Measurements from ENCODE around the gene RFX7. TPM values are rescaled to one million over a fixed set of nuclear protein-coding genes. Genes with fewer than 3 reads are reported as not detected.

RFX7 gene
- total RNA-seq, 1 experiment from 2014 or later: 43.4 TPM

DNA sequence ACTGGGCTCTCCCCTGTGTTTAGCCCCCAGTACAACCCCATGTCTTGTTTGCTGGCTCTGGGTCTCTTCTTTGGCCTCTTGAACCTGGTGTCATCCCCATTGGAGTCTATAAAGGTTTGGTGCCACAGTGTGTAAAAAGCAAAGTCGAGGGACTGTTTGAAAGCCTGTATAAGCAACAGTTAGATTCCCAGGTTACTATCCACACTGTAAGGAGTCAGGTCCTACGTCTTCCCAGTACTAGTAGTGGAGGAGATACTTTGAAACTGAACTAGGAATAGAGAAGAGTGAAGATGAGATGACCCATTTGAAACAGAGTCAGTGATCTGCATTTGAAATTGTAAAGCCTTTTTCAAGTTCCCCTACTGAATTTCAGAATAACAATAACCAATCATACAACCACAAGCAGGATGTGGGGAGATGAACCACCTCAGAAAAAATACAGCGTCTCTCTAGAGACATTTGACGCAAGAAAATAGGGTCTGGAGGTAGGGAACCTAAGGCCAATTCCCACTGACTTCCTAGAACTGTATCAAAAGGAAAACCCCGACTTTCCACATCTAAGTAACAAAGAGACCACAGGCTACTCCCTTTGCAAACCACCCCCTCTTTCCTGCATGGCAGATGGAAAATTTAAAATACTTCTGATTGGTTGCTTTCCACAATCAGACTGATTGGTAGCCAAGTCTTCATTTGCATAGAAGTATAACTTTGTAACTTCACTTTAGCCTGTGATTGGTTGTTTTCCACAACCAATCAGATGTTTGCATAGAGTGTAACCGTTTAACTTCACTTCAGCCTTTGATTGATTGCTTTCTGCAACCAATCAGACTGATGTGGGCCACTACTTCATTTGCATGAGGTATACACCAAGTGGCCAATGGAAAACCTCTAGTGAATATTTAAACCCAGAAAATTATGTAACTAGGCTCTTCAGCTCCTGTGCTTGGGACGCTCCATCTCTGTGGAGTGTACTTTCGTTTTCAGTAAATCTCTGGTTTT lies 200.4 kb downstream of the RFX7 start:
- TF ChIP-seq, protein P1, sequence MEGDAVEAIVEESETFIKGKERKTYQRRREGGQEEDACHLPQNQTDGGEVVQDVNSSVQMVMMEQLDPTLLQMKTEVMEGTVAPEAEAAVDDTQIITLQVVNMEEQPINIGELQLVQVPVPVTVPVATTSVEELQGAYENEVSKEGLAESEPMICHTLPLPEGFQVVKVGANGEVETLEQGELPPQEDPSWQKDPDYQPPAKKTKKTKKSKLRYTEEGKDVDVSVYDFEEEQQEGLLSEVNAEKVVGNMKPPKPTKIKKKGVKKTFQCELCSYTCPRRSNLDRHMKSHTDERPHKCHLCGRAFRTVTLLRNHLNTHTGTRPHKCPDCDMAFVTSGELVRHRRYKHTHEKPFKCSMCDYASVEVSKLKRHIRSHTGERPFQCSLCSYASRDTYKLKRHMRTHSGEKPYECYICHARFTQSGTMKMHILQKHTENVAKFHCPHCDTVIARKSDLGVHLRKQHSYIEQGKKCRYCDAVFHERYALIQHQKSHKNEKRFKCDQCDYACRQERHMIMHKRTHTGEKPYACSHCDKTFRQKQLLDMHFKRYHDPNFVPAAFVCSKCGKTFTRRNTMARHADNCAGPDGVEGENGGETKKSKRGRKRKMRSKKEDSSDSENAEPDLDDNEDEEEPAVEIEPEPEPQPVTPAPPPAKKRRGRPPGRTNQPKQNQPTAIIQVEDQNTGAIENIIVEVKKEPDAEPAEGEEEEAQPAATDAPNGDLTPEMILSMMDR (conservative IDR thresholded peaks at IDR 0.05): no peak
- H2BK5ac ChIP-seq (ENCODE audit: insufficient read length, low read length): peak overlapping the region; percentile 38
- no peak overlapping the region for H2BK120ac ChIP-seq (ENCODE audit: low read depth, low read length, poor library complexity, severe bottlenecking)
- H3K23ac ChIP-seq (ENCODE audit: insufficient read length, low read depth, low read length): no peak overlapping the region
- WGBS (ENCODE audit: extremely low coverage, insufficient read length, low lambda C conversion rate): no CpG with 5 or more reads among the region's 8 CpGs
- no peaks in the 10 kb centered on the region for H3K9me3 Mint-ChIP-seq
- no peaks in the 10 kb centered on the region for H3K36me3 Mint-ChIP-seq (ENCODE audit: insufficient read depth in 1 of 3, low read depth in 3 of 3)
- no peaks in the 10 kb centered on the region for H4K20me1 ChIP-seq (ENCODE audit: control insufficient read depth, insufficient read depth, insufficient read length)
- no peak overlapping the region for H2BK20ac ChIP-seq (ENCODE audit: low read depth, low read length, poor library complexity, severe bottlenecking)
- no peak overlapping the region for H3T11ph ChIP-seq (ENCODE audit: low read length)
- H3K9me3 ChIP-seq (ENCODE audit: control insufficient read depth, low read depth, low read length): no peaks in the 10 kb centered on the region
- H3K56ac ChIP-seq (ENCODE audit: insufficient read length, low read depth, low read length): no peak overlapping the region
- peak overlapping the region in 2 of 3 experiments; percentile 27 to 79; a peak in 3 of 7 replicates for H3K27ac Mint-ChIP-seq
- H3K18ac ChIP-seq (ENCODE audit: insufficient read length, low read depth, low read length): peak overlapping the region; percentile 23
- no peak overlapping the region for H3K4me3 Mint-ChIP-seq
- no peak overlapping the region for H3K4ac ChIP-seq (ENCODE audit: low read depth, low read length)
- H3K27ac ChIP-seq (ENCODE audit: insufficient read length, low read depth, low read length): no peak overlapping the region
- H2BK15ac ChIP-seq (ENCODE audit: low read depth, low read length): no peak overlapping the region
- no peak overlapping the region for H4K91ac ChIP-seq (ENCODE audit: insufficient read length, low read depth, low read length)
- peaks cover 4% of the 10 kb centered on the region; the same call in 1 of the 2 replicates for H3K4me1 ChIP-seq (ENCODE audit: insufficient read depth, low read length)
- H3K27me3 Mint-ChIP-seq (ENCODE audit: low read depth): no peaks in the 10 kb centered on the region; the same call in 1 of the 2 replicates
- no peaks in the 10 kb centered on the region for H3K23me2 ChIP-seq (ENCODE audit: insufficient read length, low read depth, low read length, poor library complexity, severe bottlenecking)
- H3K14ac ChIP-seq (ENCODE audit: insufficient read depth, low read length): no peak overlapping the region
- no peak overlapping the region for H2BK12ac ChIP-seq (ENCODE audit: insufficient read length, low read depth, low read length)
- H2AK5ac ChIP-seq (ENCODE audit: insufficient read length, low read length): no peak overlapping the region
- H3K79me2 ChIP-seq (ENCODE audit: insufficient read depth, low read length): no peaks in the 10 kb centered on the region
- DNase-seq: no peak
- no peaks in the 10 kb centered on the region for H3K27me3 ChIP-seq (ENCODE audit: insufficient read depth, low read length)
- no peak overlapping the region for H2AFZ ChIP-seq (ENCODE audit: low read length)
- H3K79me1 ChIP-seq (ENCODE audit: insufficient read depth, low read depth, low read length, poor library complexity, severe bottlenecking): no peaks in the 10 kb centered on the region
- no peak overlapping the region for H4K8ac ChIP-seq (replicated peaks; ENCODE audit: insufficient read length, low read depth, low read length)
- no peak overlapping the region for H3K4me2 ChIP-seq (ENCODE audit: insufficient read depth, insufficient read length, low read length)
- H3K9ac ChIP-seq (ENCODE audit: extremely low read depth, insufficient read length, low read length): no peak overlapping the region
- no peak overlapping the region for H4K5ac ChIP-seq (ENCODE audit: insufficient read length, low read depth, low read length)
- peaks cover 17 to 21% of the 10 kb centered on the region in 2 experiments for H3K4me1 Mint-ChIP-seq

Data from H9 (cell line).